Breast epithelium (tissue), 3 donors: ENCODE results near the gene DHX35.

ENCODE experiments used
- POLR2A ChIP-seq: fragments of 450-650 bp; IDR thresholded peaks from one replicate; pipeline ENCODE4 v1.6.1; 2016; ENCODE audit warnings: antibody characterized with exemption, mild to moderate bottlenecking, moderate library complexity
- TF ChIP-seq, protein P1 (sequence below), 3 donors: fragments of 450-650 bp; IDR thresholded peaks; one replicate each; pipeline ENCODE4 v1.5.1; 2016 to 2017; ENCODE audit warnings: antibody characterized with exemption in 3 of 3, mild to moderate bottlenecking in 3 of 3, moderate library complexity in 3 of 3

- no peak for TF ChIP-seq POLR2A
- TF ChIP-seq, protein P1, sequence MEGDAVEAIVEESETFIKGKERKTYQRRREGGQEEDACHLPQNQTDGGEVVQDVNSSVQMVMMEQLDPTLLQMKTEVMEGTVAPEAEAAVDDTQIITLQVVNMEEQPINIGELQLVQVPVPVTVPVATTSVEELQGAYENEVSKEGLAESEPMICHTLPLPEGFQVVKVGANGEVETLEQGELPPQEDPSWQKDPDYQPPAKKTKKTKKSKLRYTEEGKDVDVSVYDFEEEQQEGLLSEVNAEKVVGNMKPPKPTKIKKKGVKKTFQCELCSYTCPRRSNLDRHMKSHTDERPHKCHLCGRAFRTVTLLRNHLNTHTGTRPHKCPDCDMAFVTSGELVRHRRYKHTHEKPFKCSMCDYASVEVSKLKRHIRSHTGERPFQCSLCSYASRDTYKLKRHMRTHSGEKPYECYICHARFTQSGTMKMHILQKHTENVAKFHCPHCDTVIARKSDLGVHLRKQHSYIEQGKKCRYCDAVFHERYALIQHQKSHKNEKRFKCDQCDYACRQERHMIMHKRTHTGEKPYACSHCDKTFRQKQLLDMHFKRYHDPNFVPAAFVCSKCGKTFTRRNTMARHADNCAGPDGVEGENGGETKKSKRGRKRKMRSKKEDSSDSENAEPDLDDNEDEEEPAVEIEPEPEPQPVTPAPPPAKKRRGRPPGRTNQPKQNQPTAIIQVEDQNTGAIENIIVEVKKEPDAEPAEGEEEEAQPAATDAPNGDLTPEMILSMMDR (IDR thresholded peaks at IDR 0.05), result no peak
These were observed 11.5 kb downstream of the DHX35 start for GRCh38 chr20:38973645-38974044.
